Ureter (tissue), 1 donor: Measurements from ENCODE around the gene FCN3. TPM values are rescaled to one million over a fixed set of nuclear protein-coding genes. Genes with fewer than 3 reads are reported as not detected.
"Not testable (repeated sequence)": the region's sequence is repeated elsewhere in the genome, so short reads cannot be mapped to it uniquely, and the experiment has no call there.

Source experiments
- DNase-seq: peaks from one replicate; pipeline ENCODE4 v3.0.0-alpha.2; 2020; ENCODE audit warnings: low spot score
- total RNA-seq: library from RNA; stranded (reverse); gene quantifications from one replicate; pipeline ENCODE4 v1.2.4, GENCODE V29; 2023
- donor health status: DM: yes; HTN: yes; CAD: no.

FCN3 gene
- total RNA-seq, 1 donor from 2014 or later = 2.1 TPM

GRCh38 chr1:27399251-27400025 lies 24.8 kb upstream of the FCN3 start:
- no peak for DNase-seq

GRCh38 chr1:27398405-27399149 lies 24.0 kb upstream of the FCN3 start:
- no peak for DNase-seq

GRCh38 chr1:27397749-27398148 lies 23.1 kb upstream of the FCN3 start:
- DNase-seq = no peak

GRCh38 chr1:27397110-27397509 lies 22.5 kb upstream of the FCN3 start:
- DNase-seq = no peak

GRCh38 chr1:27395441-27396195 lies 21.0 kb upstream of the FCN3 start:
- peak; percentile 88 for DNase-seq

GRCh38 chr1:27394925-27395324 lies 20.3 kb upstream of the FCN3 start:
- DNase-seq = no peak

- no peak for DNase-seq
These were observed 19.6 kb upstream of the FCN3 start for GRCh38 chr1:27394282-27394658.

GRCh38 chr1:27393641-27394281 lies 19.1 kb upstream of the FCN3 start:
- DNase-seq = no peak

- DNase-seq = no peak
These were observed 18.4 kb upstream of the FCN3 start for GRCh38 chr1:27392778-27393635.

- DNase-seq = peak; percentile 86
These were observed 17.6 kb upstream of the FCN3 start, which contains the start of gene GPR3 for GRCh38 chr1:27392096-27392777. Gene GPR3 (plus strand): TSS chr1:27392622. CDS start chr1:27393799, 1,177 bp downstream.

- peak; percentile 75 for DNase-seq
These were observed 17.0 kb upstream of the FCN3 start for GRCh38 chr1:27391511-27392095.

- DNase-seq = peak; percentile 79
These were observed 13.8 kb upstream of the FCN3 start for GRCh38 chr1:27388337-27389005.

GRCh38 chr1:27384797-27385196 lies 10.2 kb upstream of the FCN3 start:
- DNase-seq = not testable (repeated sequence)

- no peak for DNase-seq
These were observed 9.0 kb upstream of the FCN3 start for GRCh38 chr1:27383661-27384060.

- DNase-seq = no peak
These were observed 8.5 kb upstream of the FCN3 start, which contains the start of gene CD164L2 for GRCh38 chr1:27383039-27383605. Gene CD164L2 (minus strand): TSS chr1:27383333. CDS start chr1:27383239, 94 bp downstream.

GRCh38 chr1:27381969-27382762 lies 7.5 kb upstream of the FCN3 start:
- no peak for DNase-seq

GRCh38 chr1:27380766-27381733 lies 6.4 kb upstream of the FCN3 start:
- no peak for DNase-seq
